ENCODE measurements around the gene CRIP1.
A peak's percentile ranks its signal among the peaks of the same experiment; 100 is the strongest.

CRIP1 gene

GRCh38 chr14:105507247-105507646 lies 20.6 kb downstream of the CRIP1 start:
- no peak for DNase-seq (ENCODE audit: low spot score)

- no peak for DNase-seq (ENCODE audit: low spot score)
Measured at GRCh38 chr14:105508069-105508468, 21.4 kb downstream of the CRIP1 start.

DNA sequence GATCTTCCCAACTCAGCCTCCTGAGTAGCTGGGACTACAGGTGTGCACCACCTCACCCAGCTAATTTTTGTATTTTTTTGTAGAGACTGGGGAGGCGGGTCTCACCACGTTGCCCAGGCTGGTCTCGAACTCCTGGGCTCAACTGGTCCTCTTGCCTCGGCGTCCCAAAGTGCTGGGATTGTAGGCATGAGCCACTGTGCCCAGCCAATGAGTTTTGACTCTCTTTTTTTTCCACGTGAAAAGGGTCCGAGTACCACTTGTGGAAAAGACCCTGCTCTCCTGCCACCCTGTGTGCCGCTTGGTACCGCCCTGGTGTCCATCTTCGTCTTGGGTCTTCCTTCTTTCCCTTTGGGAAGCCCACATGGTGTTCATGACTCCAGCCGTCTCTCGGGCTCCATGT lies 21.9 kb downstream of the CRIP1 start:
- DNase-seq (ENCODE audit: low spot score), result no peak

DNA sequence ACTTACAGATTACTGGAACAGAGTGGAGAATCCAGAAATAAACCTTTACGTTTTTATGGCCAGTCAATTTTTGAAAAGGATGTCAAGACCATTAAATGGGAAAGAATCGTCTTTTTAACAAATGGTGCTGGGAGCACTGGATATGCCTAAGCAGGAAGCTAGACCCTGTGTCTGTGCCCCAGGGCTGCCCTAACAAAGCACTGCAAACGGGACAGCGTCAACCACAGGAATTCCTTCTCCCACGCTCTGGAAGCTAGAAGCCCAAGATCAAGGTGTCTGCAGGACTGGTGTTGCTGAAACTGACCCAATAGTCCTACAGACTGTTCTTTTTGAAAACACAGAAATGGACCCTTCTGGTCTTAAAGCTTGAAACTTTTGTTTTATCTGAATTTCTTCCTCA lies 30.4 kb downstream of the CRIP1 start:
- DNase-seq (ENCODE audit: low spot score), result no peak

DNA sequence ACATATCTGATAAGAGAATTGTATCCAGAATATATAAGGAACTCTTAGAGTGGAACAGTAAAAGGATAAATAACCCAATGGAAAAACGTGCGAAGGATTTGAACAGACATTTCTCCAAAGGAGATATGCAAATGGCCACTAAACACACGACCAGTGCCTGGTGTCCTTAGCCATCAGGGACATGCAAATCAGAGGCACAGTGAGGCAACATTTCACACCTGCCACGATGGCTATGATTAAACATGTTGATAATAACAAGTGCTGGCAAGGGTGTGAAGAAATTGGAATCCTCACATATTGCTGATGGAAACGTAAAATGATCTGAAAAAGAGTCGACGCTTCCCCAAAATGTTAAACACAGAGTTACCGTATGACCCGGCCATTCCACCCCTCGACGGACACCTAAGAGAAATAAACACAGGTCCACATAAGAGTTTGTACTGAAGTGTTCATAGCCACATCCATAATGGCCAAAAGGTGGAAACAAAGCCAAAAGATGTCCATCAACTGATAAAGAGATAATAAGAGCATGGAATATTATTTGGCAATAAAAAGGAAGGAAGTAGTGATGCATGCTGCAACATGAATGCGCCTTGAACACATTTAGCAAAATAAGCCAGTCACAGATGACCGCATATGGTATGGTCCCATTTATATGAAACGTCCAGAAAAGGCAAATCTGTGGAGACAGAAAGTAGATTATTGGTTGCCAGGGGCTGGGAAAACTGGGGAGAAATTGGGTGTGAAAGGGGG lies 33.4 kb downstream of the CRIP1 start:
- no peak for DNase-seq (ENCODE audit: low spot score)

GRCh38 chr14:105525326-105525725 lies 38.6 kb downstream of the CRIP1 start:
- DNase-seq (ENCODE audit: low spot score), result no peak

GRCh38 chr14:105525861-105526775 lies 39.4 kb downstream of the CRIP1 start, which contains the start of gene TMEM121:
TSS of gene TMEM121 (plus strand) at chr14:105526583. CDS start at chr14:105528835, 2,252 bp downstream.
- DNase-seq (ENCODE audit: low spot score), result no peak

DNA sequence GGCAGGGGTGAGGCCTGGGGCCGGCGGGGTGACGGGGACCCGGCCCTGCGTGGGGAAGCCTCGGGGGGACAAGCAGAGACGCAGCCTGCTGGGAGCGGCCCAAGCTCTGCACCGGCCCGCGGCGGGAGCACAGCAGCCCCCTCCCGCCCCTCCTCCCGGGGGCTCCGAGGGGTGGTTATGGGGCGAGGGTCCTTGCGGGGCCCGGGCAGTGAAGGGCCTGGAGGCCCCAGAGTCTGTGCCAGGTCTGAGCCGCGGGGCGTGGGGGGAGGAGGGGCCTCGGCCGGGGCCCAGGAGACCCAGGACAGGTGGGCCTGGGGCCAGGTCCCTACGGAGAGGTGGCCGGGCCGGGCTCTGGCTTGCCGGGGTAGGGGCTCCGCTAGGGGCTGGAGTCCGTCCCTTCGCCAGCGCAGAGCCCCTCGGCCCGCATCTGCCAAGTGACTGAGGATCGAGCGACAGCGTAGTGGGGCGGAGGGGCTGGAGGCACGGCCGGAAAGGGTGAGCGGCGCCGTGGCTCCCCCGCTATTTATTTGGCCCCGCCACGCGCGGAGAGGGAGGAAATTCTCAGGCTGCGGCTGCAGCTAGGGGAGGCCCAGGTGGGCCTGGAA lies 40.2 kb downstream of the CRIP1 start:
- no peak for DNase-seq (ENCODE audit: low spot score)

- no peak for DNase-seq (ENCODE audit: low spot score)
Measured at GRCh38 chr14:105527381-105527825, 40.7 kb downstream of the CRIP1 start.

- DNase-seq (ENCODE audit: low spot score), result peak; percentile 81
Measured at GRCh38 chr14:105527826-105528585, 41.3 kb downstream of the CRIP1 start.

DNA sequence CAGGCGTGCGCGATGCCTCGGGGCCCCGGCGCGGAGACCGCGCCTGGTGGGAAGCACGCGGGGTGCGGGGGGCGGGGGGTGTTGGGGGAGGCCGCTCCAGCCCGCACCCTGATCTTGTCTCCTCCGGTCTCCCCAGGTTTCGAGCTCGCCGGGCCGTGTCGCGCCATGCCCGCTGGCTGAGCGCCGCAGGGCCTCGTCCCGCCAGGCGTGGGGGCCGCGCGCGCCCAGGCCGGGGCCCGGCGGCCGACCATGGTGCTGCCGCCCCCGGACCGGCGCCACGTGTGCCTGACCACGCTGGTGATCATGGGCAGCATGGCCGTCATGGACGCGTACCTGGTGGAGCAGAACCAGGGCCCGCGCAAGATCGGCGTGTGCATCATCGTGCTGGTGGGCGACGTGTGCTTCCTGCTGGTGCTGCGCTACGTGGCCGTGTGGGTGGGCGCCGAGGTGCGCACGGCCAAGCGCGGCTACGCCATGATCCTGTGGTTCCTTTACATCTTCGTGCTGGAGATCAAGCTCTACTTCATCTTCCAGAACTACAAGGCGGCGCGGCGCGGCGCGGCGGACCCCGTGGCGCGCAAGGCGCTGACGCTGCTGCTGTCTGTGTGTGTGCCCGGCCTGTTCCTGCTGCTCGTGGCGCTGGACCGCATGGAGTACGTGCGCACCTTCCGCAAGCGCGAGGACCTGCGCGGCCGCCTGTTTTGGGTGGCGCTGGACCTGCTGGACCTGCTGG lies 42.1 kb downstream of the CRIP1 start:
- DNase-seq (ENCODE audit: low spot score), result no peak

- no peak for DNase-seq (ENCODE audit: low spot score)
Measured at GRCh38 chr14:105529319-105529568, 42.6 kb downstream of the CRIP1 start.

DNA sequence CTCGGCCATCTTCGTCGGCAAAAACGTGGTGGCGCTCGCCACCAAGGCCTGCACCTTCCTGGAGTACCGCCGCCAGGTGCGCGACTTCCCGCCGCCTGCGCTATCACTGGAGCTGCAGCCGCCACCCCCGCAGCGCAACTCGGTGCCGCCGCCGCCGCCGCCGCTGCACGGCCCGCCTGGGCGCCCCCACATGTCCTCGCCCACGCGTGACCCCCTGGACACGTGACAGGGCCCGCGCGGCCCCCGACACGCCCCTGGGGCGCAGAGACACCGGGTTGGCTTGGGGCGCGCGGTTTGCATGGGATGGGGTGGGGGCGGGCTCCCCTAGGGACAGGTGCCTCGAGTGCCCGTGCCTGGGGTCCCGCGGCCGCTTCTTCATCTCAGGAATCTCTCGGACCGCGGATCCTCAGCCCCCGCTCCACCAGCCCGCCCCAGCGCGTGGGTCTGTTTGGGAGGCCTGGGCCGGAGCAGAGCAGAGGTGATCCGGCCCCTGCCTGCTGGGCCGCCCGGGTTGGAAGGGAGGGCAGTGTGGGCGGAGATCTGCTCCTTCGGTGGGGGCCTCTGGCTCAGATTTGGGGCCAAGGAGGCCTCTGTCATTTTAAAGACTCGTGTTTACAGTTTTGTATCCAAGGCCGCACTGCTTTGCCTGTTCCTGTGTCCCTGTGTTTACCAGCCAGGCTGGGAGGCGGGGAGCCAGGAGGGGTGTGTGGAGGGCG lies 43.0 kb downstream of the CRIP1 start:
- DNase-seq (ENCODE audit: low spot score), result peak; percentile 22

DNA sequence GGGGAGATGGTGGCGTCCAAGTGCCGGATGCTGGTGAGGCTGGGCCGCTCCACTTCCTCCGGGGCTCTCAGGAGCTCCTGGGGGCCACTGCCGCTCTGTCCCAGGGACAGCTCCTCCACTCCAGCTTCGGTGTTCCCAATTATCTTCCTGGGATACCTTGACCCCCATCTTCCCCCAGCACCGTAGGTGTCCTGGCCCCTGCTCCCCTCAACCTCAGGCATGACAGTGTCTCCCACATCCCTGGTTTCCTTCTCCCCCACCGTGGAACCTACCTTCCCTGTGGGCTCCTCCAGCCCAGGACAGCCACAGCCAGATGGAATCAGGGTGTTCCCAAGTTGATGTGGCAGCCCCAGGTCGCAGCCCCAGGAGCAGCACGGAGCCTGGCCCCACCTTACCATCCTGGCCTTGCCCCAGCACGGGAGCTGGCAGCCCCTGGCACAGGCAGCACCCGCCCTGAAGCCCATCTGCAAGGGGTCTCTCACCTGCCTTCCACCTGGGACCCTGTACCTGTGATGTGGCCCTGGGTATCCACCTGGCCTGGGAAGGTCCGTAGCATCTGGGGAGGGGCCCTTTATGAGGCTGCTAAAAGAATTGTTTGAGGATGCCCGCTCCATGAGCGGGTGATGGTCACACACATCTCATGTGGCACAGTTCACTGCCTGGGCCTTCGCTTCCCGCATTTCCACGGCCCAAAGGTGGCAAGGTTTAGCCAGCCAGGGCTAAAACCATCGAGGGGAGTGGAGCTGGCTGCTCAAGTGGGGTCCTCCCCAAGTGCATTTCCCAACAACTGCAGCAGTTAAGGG lies 43.8 kb downstream of the CRIP1 start:
- no peak for DNase-seq (ENCODE audit: low spot score)

DNA sequence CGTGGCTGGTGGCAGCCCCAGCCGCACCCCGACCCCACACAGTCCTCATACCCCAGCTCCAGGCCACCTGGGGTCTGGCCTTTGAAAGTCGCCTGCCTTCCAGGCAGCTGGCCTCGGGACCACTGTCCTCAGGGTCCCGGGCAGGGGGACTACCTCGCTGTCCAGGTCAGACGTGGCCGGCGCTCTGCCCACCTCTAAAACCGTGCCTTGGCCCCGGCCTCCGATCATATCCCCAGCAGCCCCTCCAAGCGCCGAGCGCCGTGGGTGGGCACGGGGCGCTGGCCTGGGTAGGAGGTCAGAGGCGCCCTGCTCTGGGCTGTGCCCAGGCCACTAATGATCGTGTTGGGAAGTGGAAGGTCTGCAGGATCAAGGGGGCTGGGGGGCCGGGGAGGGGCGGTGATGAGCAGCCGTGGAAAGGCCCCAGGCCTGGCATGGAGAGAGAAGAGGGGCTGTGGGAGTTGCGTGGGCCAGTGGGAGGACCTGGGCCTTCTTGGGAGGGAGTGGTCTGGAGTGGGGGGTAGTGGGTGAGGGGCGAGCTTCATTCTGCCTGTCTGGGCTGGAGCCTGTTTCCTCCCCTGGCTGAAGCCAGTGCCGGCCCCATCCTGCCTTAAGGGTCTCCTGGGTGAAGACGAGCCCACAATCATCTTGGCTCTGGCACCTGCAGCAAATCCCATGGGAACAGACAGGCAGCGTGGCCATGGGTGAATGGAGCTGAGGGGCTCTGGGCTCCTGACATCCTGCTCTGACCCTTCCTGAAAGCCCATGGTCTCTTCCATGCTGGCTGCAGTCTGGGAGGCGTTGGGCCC lies 44.6 kb downstream of the CRIP1 start:
- DNase-seq (ENCODE audit: low spot score), result no peak

DNA sequence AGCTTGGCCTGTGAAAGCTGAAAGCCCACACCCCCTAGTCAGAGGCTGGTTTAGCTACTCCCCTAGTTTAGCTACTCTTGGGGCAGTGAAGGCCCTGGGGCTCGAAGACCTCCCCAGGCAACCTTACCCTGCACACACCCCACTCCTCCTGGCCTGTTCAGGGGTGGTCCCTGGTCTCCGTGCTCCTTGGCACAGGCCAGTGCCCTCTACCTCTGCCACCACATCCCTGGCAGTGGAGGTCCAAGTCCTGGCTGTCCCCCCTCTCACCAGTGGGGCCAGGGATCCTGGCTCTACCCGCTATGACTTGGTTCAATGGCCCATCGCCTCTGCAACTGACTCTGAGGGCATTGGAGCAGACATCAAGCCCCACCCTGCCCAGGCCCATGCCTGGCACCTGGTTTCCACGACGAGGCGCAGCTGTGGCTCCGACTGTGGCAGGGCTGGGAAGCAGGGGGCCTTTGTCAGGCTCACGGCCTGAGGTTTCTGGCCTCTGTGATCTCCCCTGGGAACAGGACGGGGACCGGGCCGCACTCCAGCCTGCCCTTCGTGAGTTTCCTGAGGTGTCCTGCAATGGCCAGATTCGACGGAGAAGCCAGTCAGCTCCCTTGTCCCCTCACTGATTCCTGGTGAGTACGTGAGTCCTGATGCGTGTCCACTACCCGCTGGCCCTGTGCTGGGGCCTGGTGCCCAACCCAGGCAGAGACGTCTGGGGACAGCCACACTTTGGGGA lies 45.4 kb downstream of the CRIP1 start:
- DNase-seq (ENCODE audit: low spot score), result no peak

DNA sequence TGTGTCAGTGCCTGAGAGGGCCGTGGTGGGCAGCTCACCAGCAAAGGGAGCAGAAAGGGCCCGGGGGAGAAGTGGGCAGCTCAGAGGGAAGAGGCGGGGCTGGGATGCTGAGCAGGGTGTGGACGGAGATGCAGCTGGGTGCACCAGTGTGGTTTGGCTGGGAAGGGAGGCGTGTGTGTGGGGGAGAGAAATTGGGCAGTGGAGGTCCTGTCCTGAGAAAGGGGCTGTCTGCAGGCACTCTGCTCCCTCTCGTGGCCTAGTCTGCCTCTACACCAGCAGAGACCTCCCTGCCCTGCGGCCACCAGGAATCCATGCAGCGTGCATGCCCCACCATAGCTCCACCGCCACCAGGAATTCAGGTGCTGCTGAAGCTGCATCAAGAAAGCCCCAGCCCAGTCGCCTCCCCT lies 46.1 kb downstream of the CRIP1 start:
- no peak for DNase-seq (ENCODE audit: low spot score)

DNA sequence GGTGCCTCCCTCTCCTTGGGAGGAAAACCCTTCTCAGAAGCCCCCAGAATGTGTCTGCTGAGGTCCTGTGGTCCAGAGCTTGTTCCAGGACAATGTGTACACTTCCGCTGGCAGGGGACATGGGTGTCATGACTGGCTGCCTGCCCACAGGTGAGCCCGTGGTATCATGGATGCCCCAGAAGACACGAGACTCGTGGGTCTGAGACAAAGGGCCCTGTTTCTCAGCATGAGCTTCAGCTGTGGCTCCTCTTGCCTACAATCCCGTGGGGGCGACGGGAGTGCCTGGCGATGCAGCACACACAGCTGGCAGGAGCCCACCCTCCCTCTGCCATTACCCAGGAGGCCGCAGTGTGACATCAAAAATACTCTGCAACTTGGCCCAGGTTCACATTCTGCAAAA lies 46.7 kb downstream of the CRIP1 start:
- DNase-seq (ENCODE audit: low spot score), result no peak

Data from CD4-positive, alpha-beta T cell treated with Interleukin-15 for 4 hours (primary cell).